T-helper 2 cell treated with Interferon-gamma antibody and Interleukin-4, amounts not matched to agents 5 μg/mL and 100 μg/mL, for 36 hours (primary cell): ENCODE data around the gene CALML5.

Experiments
- DNase-seq: peaks from one replicate; pipeline ENCODE4 v3.0.0; 2021; ENCODE audit warnings: low spot score
- H3K27ac Mint-ChIP-seq: one replicate; pipeline ENCODE4 v1.8.0; 2021; ENCODE audit warnings: mild to moderate bottlenecking, mixed read lengths
- H3K27me3 Mint-ChIP-seq: one replicate; pipeline ENCODE4 v1.8.0; 2021; ENCODE audit warnings: low read depth, mixed read lengths
- H3K36me3 Mint-ChIP-seq: one replicate; pipeline ENCODE4 v1.8.0; 2021; ENCODE audit warnings: low read depth, mixed read lengths
- H3K4me1 Mint-ChIP-seq: one replicate; pipeline ENCODE4 v1.8.0; 2021; ENCODE audit warnings: low read depth, mixed read lengths
- H3K4me3 Mint-ChIP-seq: one replicate; pipeline ENCODE4 v1.8.0; 2022; ENCODE audit warnings: mild to moderate bottlenecking, moderate library complexity, mixed read lengths
- H3K9me3 Mint-ChIP-seq: one replicate; pipeline ENCODE4 v1.8.0; 2021; ENCODE audit warnings: mixed read lengths

Gene CALML5

DNA sequence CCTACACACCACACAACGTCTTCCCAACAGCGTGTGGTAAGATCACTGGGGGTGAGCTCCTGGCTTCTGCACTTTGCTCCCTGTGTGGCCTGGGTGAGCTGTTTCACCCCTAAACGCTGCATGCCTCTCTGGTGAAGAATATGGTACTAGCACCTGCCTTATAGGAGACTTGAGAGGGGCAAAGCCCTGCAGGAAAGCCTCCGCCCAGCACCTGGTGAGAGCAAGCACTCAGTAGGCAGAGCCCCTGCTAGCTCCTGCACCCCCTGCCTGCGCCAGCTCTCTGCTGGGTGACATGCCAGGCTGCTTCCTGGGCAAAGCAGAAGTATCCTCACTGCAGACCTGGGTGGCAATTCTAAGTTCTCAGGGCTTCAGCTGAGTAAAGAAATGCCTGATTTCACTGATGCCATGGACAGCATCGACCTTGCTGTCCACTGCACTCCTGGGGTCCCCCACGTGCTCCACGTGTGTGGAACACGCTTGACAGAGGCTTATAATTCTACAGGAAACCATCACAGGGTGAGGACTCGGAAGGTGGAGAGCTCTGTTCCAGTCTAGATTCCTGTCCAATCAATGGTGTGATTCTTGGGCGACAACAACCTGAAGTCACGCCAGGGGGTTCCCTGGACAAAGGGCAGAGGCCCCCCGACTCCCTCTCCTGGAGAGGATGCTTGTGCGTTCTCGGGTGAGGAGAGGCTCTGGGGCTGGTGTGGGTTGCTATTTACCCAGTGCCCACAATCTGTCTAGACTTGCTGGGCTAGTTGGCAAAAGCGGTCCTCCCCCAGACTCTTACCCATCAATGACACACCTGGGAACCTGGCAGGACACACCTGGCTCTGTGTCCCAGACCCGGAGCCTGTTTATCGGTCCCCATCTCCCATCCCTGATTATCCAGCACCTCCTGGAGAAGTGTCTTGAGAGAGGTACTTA is 5.0 kb upstream of the CALML5 start:
- Mint-ChIP-seq H3K27ac (no peak overlapping the region), H3K4me3 (no peak overlapping the region), H3K36me3 (no peaks in the 10 kb centered on the region), H3K27me3 (peaks cover 7% of the 10 kb centered on the region), H3K4me1 (no peaks in the 10 kb centered on the region), H3K9me3 (no peaks in the 10 kb centered on the region)
- no peak for DNase-seq

DNA sequence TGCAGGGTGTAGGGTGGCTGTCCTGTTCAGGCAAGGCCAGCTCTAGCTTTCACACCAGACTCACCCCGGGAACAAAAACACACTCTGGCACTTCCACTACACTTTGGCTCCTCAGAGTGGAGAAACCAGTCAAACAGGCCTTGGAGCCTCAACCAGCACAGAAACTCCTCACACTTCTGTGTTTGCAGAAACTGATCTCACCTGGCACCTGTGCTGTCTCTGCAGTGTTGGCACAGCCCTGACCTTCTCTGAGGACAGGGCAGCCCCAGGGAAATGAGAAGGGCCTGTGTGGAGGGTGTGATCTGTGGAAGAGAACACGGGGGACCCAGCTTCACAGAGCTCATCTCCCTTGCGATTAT is 4.1 kb upstream of the CALML5 start:
- H3K4me1 Mint-ChIP-seq = no peaks in the 10 kb centered on the region
- H3K36me3 Mint-ChIP-seq = no peaks in the 10 kb centered on the region
- no peak overlapping the region for H3K4me3 Mint-ChIP-seq
- peaks cover 7% of the 10 kb centered on the region for H3K27me3 Mint-ChIP-seq
- H3K27ac Mint-ChIP-seq = no peak overlapping the region
- DNase-seq = no peak
- H3K9me3 Mint-ChIP-seq = no peaks in the 10 kb centered on the region

DNA sequence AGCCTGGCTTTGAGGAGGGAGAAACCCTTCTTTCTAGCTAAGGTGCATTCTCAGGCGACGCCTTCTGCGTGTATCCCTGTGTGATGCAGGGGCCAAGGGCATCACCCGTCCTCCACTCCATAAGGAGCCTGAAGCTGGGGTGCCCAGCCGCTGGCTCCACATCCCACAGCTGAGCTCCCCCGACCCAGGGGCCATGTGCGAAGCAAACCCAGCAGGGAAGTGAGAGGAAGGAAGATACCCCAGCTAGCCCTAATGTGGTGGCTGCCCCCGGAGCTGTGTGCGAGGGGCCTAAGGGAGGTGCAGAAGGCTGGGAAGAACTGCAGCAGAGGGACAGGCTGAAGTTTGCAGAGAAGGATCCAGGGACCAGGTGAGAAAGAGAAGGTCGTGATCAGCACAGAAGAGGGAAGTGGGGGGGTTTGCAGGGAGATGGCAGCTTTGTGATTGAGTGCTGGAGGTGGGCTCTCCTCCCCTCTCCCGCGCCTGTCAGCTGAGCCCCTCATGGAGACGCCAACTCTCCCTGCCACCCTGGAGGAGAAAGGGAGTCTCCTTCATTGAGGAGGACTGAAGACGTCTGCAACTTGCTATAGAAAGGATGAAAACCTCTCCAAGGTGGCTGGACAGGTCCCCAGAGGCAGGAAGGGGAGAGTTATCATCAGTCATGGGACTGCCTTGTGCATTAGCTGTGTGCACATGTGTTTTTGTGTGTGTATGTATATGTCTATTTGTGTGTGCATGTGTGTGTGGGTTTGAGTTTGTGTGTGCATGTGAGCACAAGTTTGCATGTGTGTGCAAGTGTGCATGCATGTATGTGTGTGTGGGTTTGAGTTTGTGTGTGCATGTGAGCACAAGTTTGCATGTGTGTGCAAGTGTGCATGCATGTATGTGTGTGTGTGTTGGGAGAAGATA is 3.5 kb upstream of the CALML5 start:
- H3K27me3 Mint-ChIP-seq = peaks cover 7% of the 10 kb centered on the region
- H3K27ac Mint-ChIP-seq = no peak overlapping the region
- no peaks in the 10 kb centered on the region for H3K36me3 Mint-ChIP-seq
- H3K9me3 Mint-ChIP-seq = no peaks in the 10 kb centered on the region
- no peak overlapping the region for H3K4me3 Mint-ChIP-seq
- no peaks in the 10 kb centered on the region for H3K4me1 Mint-ChIP-seq
- no peak for DNase-seq

GRCh38 chr10:5502061-5502521 is 2.7 kb upstream of the CALML5 start:
- Mint-ChIP-seq H3K36me3 (no peaks in the 10 kb centered on the region), H3K4me3 (no peak overlapping the region), H3K27me3 (peaks cover 7% of the 10 kb centered on the region), H3K9me3 (no peaks in the 10 kb centered on the region), H3K4me1 (no peaks in the 10 kb centered on the region), H3K27ac (no peak overlapping the region)
- DNase-seq = no peak

GRCh38 chr10:5500910-5501309 is 1.5 kb upstream of the CALML5 start:
- DNase-seq = no peak
- H3K36me3 Mint-ChIP-seq = no peaks in the 10 kb centered on the region
- peaks cover 7% of the 10 kb centered on the region for H3K27me3 Mint-ChIP-seq
- no peaks in the 10 kb centered on the region for H3K9me3 Mint-ChIP-seq
- no peak overlapping the region for H3K27ac Mint-ChIP-seq
- H3K4me3 Mint-ChIP-seq = no peak overlapping the region
- H3K4me1 Mint-ChIP-seq = no peaks in the 10 kb centered on the region

DNA sequence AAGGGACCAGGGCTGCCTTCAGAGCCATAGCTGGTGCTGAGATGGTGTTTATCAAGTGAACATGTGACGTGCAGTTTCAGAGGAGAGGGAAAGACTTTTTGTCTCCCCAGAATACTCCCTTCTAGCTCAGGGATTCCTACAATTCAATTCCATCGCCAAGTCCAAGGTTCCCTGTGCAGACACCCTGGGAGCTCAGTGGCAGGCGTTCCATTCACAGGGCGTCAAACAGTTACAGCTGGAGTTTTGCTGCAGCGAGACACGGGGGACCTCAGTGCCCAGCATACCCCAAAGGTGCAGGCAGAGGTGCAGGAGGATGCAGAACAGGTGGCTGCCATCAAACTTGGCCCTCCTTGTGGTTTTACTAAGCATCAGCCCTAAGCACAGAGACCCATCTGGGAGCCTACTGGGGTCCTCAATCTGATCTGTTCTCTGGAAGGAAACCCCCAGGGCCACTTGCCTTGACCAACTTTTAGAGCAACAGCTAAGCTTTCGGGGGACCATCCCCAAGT is 846 bp upstream of the CALML5 start:
- Mint-ChIP-seq H3K4me1 (no peaks in the 10 kb centered on the region), H3K4me3 (no peak overlapping the region), H3K27me3 (peaks cover 4% of the 10 kb centered on the region), H3K36me3 (no peaks in the 10 kb centered on the region), H3K27ac (no peak overlapping the region), H3K9me3 (no peaks in the 10 kb centered on the region)
- no peak for DNase-seq

- no peak overlapping the region for H3K4me3 Mint-ChIP-seq
- DNase-seq = no peak
- H3K27ac Mint-ChIP-seq = no peak overlapping the region
- no peaks in the 10 kb centered on the region for H3K9me3 Mint-ChIP-seq
- H3K4me1 Mint-ChIP-seq = no peaks in the 10 kb centered on the region
- no peaks in the 10 kb centered on the region for H3K36me3 Mint-ChIP-seq
- peaks cover 2% of the 10 kb centered on the region for H3K27me3 Mint-ChIP-seq
Observed at GRCh38 chr10:5498791-5499492, 428 bp downstream of the CALML5 start.

GRCh38 chr10:5497948-5498730 is 1.2 kb downstream of the CALML5 start:
- Mint-ChIP-seq H3K36me3 (no peaks in the 10 kb centered on the region), H3K9me3 (no peaks in the 10 kb centered on the region), H3K27me3 (peaks cover 2% of the 10 kb centered on the region), H3K4me1 (no peaks in the 10 kb centered on the region), H3K27ac (no peak overlapping the region), H3K4me3 (no peak overlapping the region)
- no peak for DNase-seq

DNA sequence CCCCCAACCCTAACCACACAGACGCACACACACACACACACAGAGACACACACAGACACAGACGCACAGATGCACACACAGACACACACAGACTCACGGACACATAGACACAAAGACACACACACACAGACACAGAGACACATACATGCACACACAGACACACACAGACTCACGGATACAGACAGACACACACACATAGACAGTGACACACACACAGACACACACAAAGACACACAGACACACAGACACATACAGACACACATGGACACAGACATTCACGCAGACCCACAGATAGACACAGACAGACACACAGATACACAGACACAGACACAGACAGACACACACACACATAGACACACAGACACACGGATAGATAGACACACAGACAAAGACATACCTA is 2.1 kb downstream of the CALML5 start:
- Mint-ChIP-seq H3K36me3 (no peaks in the 10 kb centered on the region), H3K4me3 (no peak overlapping the region), H3K4me1 (no peaks in the 10 kb centered on the region), H3K9me3 (peaks cover 6% of the 10 kb centered on the region), H3K27ac (no peak overlapping the region), H3K27me3 (peaks cover 2% of the 10 kb centered on the region)
- no peak for DNase-seq

- Mint-ChIP-seq H3K4me1 (no peaks in the 10 kb centered on the region), H3K9me3 (peaks cover 8% of the 10 kb centered on the region), H3K4me3 (no peak overlapping the region), H3K27me3 (no peaks in the 10 kb centered on the region), H3K27ac (no peak overlapping the region), H3K36me3 (no peaks in the 10 kb centered on the region)
- DNase-seq = no peak
Observed at GRCh38 chr10:5496261-5497250, 2.8 kb downstream of the CALML5 start.

DNA sequence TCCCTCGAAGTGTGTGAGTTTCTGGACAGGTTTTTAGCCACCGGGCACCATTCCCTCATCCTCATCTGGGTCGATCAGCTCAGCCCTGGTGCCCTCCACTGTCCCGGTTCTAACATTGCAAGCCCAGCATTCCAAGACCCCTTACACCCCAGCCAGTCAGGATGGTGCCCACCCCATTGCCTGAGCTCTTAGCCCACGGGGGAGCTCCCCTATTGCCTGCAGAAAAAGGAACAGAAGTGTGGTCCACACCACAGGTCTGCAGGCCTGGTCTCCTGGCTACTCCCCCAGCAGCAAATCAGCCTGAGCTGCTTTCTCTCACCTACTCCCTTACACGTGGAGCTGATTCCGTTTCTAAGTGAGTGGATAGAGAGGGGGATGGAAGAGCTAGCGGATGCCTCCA is 4.8 kb downstream of the CALML5 start:
- H3K27ac Mint-ChIP-seq = no peak overlapping the region
- no peak for DNase-seq
- no peak overlapping the region for H3K4me3 Mint-ChIP-seq
- H3K36me3 Mint-ChIP-seq = no peaks in the 10 kb centered on the region
- peaks cover 8% of the 10 kb centered on the region for H3K9me3 Mint-ChIP-seq
- no peaks in the 10 kb centered on the region for H3K27me3 Mint-ChIP-seq
- H3K4me1 Mint-ChIP-seq = no peaks in the 10 kb centered on the region

- Mint-ChIP-seq H3K9me3 (peaks cover 8% of the 10 kb centered on the region), H3K27me3 (no peaks in the 10 kb centered on the region), H3K4me1 (no peaks in the 10 kb centered on the region), H3K27ac (no peak overlapping the region), H3K4me3 (no peak overlapping the region), H3K36me3 (no peaks in the 10 kb centered on the region)
- no peak for DNase-seq
Observed at GRCh38 chr10:5493691-5494090, 5.7 kb downstream of the CALML5 start.
